22Rv1 (cell line): ENCODE results near the gene MTOR.

Source experiments
- ZFX ChIP-seq: fragments of 450-650 bp; IDR thresholded peaks from 2 replicates; pipeline ENCODE4 v1.6.1; 2017; ENCODE audit warnings: antibody characterized with exemption, borderline replicate concordance
- TF ChIP-seq, protein P1 (sequence below): fragments of 450-650 bp; IDR thresholded peaks from 2 replicates; pipeline ENCODE4 v1.5.1; 2017; ENCODE audit warnings: mild to moderate bottlenecking

DNA sequence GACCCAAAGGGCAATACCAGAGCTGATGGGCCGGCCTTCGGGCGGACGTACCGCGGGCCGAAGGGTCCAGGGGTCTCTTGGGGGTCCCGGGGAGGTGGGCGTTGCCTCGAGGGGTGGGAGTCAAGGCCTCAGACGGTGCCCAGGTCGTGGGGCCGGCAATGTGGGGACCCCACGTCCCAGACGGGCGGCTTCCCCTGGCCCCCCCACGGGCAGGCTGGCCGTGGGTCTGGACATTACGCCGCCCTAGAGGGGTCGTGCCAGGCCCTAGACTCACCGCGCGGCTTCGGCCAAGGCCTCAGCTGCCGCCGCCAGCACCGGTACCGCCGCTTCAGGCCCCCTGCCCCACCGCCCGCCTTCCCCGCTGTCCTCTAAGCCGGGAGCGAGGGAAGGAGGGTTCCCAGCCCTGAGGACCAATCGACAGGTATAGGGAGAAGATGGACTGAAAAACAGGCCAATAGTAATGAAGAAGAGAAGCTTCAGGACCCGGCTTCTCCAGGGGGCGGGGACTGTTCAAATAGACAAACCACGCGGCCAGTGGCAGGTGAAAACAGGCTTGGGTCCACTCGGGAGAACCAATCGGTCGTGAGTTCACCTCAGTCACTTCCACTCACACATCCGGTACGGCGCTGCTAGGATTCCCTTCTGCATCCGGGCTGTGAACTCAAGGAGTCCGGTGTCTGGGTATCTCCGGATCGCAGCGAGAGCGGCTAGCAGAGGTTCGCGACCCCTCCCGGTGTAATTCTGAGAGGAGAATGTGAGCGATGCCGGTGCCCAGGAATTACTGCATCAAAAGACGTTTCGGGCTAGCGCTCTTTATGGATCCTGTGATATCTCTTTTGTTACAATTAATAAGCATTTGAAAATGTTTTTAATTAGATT lies at the start of gene MTOR:
- TF ChIP-seq, protein P1, sequence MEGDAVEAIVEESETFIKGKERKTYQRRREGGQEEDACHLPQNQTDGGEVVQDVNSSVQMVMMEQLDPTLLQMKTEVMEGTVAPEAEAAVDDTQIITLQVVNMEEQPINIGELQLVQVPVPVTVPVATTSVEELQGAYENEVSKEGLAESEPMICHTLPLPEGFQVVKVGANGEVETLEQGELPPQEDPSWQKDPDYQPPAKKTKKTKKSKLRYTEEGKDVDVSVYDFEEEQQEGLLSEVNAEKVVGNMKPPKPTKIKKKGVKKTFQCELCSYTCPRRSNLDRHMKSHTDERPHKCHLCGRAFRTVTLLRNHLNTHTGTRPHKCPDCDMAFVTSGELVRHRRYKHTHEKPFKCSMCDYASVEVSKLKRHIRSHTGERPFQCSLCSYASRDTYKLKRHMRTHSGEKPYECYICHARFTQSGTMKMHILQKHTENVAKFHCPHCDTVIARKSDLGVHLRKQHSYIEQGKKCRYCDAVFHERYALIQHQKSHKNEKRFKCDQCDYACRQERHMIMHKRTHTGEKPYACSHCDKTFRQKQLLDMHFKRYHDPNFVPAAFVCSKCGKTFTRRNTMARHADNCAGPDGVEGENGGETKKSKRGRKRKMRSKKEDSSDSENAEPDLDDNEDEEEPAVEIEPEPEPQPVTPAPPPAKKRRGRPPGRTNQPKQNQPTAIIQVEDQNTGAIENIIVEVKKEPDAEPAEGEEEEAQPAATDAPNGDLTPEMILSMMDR, result peak; percentile 49; the same call in 1 of the 2 replicates
- TF ChIP-seq ZFX, result no peak
